Measurements from ENCODE around the gene PIH1D2. TPM values are rescaled to one million over a fixed set of nuclear protein-coding genes. Genes with fewer than 3 reads are reported as not detected.

PIH1D2 gene
- total RNA-seq, 1 experiment from 2014 or later, result 2.7 TPM

DNA sequence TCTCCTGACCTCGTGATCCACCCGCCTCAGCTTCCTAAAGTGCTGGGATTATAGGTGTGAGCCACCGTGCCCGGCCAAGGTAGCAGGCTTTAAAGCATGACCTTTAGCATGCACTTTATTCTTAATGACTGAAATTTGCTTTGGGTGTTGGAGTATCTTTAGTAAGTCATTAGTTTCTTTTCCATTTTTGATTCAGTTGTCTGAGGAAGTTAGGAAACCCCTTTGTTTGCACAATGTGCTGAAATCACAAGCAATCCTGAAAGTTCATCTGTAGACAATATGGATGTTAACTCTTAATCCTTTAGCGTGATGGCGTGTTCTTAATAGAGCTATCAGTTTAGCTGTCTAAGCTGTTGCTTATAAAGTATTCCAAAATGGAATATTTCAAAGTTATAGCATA is 29.6 kb upstream of the PIH1D2 start:
- no peak for DNase-seq
- H3K36me3 Mint-ChIP-seq (ENCODE audit: insufficient read depth, unreplicated experiment), result no peaks in the 10 kb centered on the region
- CTCF ChIA-PET, result no interaction called here
- no peaks in the 10 kb centered on the region for H3K9me3 Mint-ChIP-seq (ENCODE audit: unreplicated experiment)
- Histone ChIP-seq H3K9me3 (no peaks in the 10 kb centered on the region), H3K4me3 (ENCODE audit: low read depth, low read length) (no peak overlapping the region), H3K27me3 (replicated peaks; ENCODE audit: control insufficient read depth, insufficient read depth, low read length) (no peaks in the 10 kb centered on the region), H3K36me3 (ENCODE audit: control insufficient read depth, insufficient read depth, low read length) (no peaks in the 10 kb centered on the region), H3K4me1 (no peaks in the 10 kb centered on the region)
- H3K4me1 Mint-ChIP-seq (ENCODE audit: low read depth, unreplicated experiment), result no peaks in the 10 kb centered on the region
- H3K27me3 Mint-ChIP-seq (ENCODE audit: insufficient read depth, unreplicated experiment), result no peaks in the 10 kb centered on the region
- TF ChIP-seq, protein P1, sequence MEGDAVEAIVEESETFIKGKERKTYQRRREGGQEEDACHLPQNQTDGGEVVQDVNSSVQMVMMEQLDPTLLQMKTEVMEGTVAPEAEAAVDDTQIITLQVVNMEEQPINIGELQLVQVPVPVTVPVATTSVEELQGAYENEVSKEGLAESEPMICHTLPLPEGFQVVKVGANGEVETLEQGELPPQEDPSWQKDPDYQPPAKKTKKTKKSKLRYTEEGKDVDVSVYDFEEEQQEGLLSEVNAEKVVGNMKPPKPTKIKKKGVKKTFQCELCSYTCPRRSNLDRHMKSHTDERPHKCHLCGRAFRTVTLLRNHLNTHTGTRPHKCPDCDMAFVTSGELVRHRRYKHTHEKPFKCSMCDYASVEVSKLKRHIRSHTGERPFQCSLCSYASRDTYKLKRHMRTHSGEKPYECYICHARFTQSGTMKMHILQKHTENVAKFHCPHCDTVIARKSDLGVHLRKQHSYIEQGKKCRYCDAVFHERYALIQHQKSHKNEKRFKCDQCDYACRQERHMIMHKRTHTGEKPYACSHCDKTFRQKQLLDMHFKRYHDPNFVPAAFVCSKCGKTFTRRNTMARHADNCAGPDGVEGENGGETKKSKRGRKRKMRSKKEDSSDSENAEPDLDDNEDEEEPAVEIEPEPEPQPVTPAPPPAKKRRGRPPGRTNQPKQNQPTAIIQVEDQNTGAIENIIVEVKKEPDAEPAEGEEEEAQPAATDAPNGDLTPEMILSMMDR (IDR thresholded peaks at IDR 0.05; ENCODE audit: insufficient read depth in 1 of 2, low read depth in 1 of 2, low read length in 1 of 2, severe bottlenecking in 1 of 2, unreplicated experiment in 1 of 2), result no peak
- BruUV-seq (replicated peaks), result no TSS peak
- POLR2A ChIA-PET, result interaction anchor here (1.0 kb wide), 1 partner anchor 17 kb away, joined by 5 read pairs; the partner anchor contains the start of genes SDHD and TIMM8B
- H3K4me3 Mint-ChIP-seq (ENCODE audit: unreplicated experiment), result no peak overlapping the region
- no peak overlapping the region for H3K27ac Mint-ChIP-seq (ENCODE audit: unreplicated experiment)
- intact Hi-C loops (cut with micrococcal nuclease; ENCODE audit: unreplicated experiment), result no loop called here

DNA sequence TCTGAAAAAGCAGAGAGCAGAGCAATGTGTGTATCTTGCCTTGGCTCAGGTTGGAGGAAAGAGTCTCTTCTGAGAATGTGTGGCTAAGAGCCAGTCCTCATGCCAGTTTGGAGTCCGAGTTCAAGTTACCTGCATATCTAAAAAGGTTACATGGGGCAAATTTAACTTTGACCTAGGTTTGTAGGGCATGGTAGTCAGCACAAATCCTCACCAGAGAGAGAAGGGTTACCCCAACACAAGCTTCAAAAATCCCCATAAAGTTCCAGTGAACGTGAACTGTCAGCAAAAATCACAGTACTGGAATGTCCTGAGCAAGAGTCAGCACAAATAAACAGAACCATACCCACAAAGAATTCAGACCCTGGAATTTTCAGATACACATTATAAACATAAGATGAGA is 26.6 kb upstream of the PIH1D2 start:
- Mint-ChIP-seq H3K36me3 (ENCODE audit: insufficient read depth, unreplicated experiment) (peaks cover 5% of the 10 kb centered on the region), H3K27me3 (ENCODE audit: insufficient read depth, unreplicated experiment) (no peaks in the 10 kb centered on the region), H3K9me3 (ENCODE audit: unreplicated experiment) (no peaks in the 10 kb centered on the region), H3K4me3 (ENCODE audit: unreplicated experiment) (no peak overlapping the region), H3K4me1 (ENCODE audit: low read depth, unreplicated experiment) (no peaks in the 10 kb centered on the region), H3K27ac (ENCODE audit: unreplicated experiment) (no peak overlapping the region)
- BruUV-seq (replicated peaks), result no TSS peak
- TF ChIP-seq, protein P1 (IDR thresholded peaks at IDR 0.05; ENCODE audit: insufficient read depth in 1 of 2, low read depth in 1 of 2, low read length in 1 of 2, severe bottlenecking in 1 of 2, unreplicated experiment in 1 of 2), result no peak
- CTCF ChIA-PET, result interaction anchor here (0.6 kb wide), 1 partner anchor 90 kb away, joined by 3 read pairs; no protein-coding TSS in a partner anchor
- POLR2A ChIA-PET, result no interaction called here
- Histone ChIP-seq H3K36me3 (ENCODE audit: control insufficient read depth, insufficient read depth, low read length) (no peaks in the 10 kb centered on the region), H3K27me3 (replicated peaks; ENCODE audit: control insufficient read depth, insufficient read depth, low read length) (no peaks in the 10 kb centered on the region), H3K9me3 (no peaks in the 10 kb centered on the region), H3K4me1 (no peaks in the 10 kb centered on the region), H3K4me3 (ENCODE audit: low read depth, low read length) (no peak overlapping the region)
- intact Hi-C loops (cut with micrococcal nuclease; ENCODE audit: unreplicated experiment), result no loop called here
- DNase-seq, result no peak

DNA sequence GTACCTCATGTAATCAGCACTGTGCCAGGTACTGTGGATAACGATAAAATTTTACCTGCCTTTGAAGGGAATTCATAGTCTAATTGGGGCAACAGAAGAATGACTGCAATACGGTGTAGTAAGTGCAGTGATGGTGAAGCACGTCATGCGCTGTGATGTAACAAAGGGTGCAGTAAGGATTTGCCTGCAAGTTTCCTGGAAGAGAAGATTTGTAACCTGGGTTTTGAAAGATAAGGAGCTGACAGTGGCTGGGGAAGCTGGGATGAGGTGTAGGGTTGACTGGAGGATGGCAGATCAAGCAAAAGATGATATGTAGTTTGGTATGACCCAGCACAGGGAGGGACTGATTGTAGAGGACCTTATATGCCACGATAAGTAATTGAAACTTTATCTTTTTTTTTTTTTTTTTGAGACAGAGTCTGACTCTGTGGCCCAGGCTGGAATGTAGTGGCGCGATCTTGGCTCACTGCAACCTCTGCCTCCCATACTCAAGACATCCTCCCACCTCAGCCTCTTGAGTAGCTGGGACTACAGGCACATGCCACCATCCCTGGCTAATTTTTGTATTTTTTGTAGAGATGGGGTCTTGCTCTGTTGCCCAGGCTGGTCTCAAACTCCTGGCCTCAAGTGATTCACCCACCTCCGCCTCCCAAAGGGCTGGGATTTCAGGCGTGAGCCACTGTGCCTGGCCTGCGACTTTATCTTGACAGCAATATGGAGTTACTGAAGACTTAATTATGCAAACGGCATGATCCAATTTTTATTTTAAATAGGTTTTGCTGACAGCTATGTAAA is 24.1 kb upstream of the PIH1D2 start:
- intact Hi-C loops (cut with micrococcal nuclease; ENCODE audit: unreplicated experiment), result no loop called here
- H3K27me3 ChIP-seq (replicated peaks; ENCODE audit: control insufficient read depth, insufficient read depth, low read length), result no peaks in the 10 kb centered on the region
- Mint-ChIP-seq H3K4me1 (ENCODE audit: low read depth, unreplicated experiment) (no peaks in the 10 kb centered on the region), H3K36me3 (ENCODE audit: insufficient read depth, unreplicated experiment) (peaks cover 15% of the 10 kb centered on the region), H3K27ac (ENCODE audit: unreplicated experiment) (no peak overlapping the region), H3K9me3 (ENCODE audit: unreplicated experiment) (no peaks in the 10 kb centered on the region), H3K27me3 (ENCODE audit: insufficient read depth, unreplicated experiment) (no peaks in the 10 kb centered on the region), H3K4me3 (ENCODE audit: unreplicated experiment) (no peak overlapping the region)
- ChIA-PET POLR2A (no interaction called here), CTCF (interaction anchor here (1.1 kb wide), 1 partner anchor 171 kb away, joined by 5 read pairs; no protein-coding TSS in a partner anchor)
- no TSS peak for BruUV-seq (replicated peaks)
- no peak for DNase-seq
- no peaks in the 10 kb centered on the region for H3K9me3 ChIP-seq
- TF ChIP-seq, protein P1 (IDR thresholded peaks at IDR 0.05; ENCODE audit: insufficient read depth in 1 of 2, low read depth in 1 of 2, low read length in 1 of 2, severe bottlenecking in 1 of 2, unreplicated experiment in 1 of 2), result no peak
- no peak overlapping the region for H3K4me3 ChIP-seq (ENCODE audit: low read depth, low read length)
- peaks cover 2% of the 10 kb centered on the region; the same call in 1 of the 2 replicates for H3K36me3 ChIP-seq (ENCODE audit: control insufficient read depth, insufficient read depth, low read length)
- no peaks in the 10 kb centered on the region for H3K4me1 ChIP-seq

All from Caco-2 (cell line).